Adrenal gland (tissue), 12 donors: Measurements from ENCODE around the gene STX16. TPM values are rescaled to one million over a fixed set of nuclear protein-coding genes. Genes with fewer than 3 reads are reported as not detected.
"Not testable (repeated sequence)": the region's sequence is repeated elsewhere in the genome, so short reads cannot be mapped to it uniquely, and the experiment has no call there.

Source experiments
- DNase-seq, 7 donors: peaks; one replicate each; pipeline ENCODE4 v3.0.0-alpha.2; 2019 to 2020
- H3K27ac ChIP-seq, 5 donors: fragments of 200-600 bp; sonication (generic) in 4 of 5; 1 replicate in 3 of 5; 2 replicates in 2 of 5; pipeline versions ENCODE4 v1.5.1 to v1.8.0; 2016 to 2020; ENCODE audit warnings: mild to moderate bottlenecking in 1 of 5
- H3K27me3 ChIP-seq: fragments of 200-600 bp; 2 replicates; pipeline ENCODE4 v1.8.0; 2021
- H3K36me3 ChIP-seq, 2 donors: fragments of 200-600 bp; replicated peaks in 1 of 2; 1 replicate in 1 of 2; 2 replicates in 1 of 2; pipeline versions ENCODE4 v1.5.1 to v1.8.0; 2018 to 2022
- H3K4me1 ChIP-seq, 2 donors: fragments of 200-600 bp; replicated peaks in 1 of 2; 1 replicate in 1 of 2; 2 replicates in 1 of 2; pipeline versions ENCODE4 v1.5.1 to v1.8.0; 2018 to 2021
- H3K4me3 ChIP-seq, 4 donors: fragments of 200-600 bp; sonication (generic) in 3 of 4; one replicate each; pipeline ENCODE4 v1.5.1; 2016 to 2018
- H3K9me3 ChIP-seq, 3 donors: fragments of 200-600 bp; sonication (generic) in 1 of 3; replicated peaks in 1 of 3; 1 replicate in 2 of 3; 2 replicates in 1 of 3; pipeline versions ENCODE4 v1.5.1 to v1.8.0; 2016 to 2021
- POLR2A ChIP-seq, 2 donors: fragments of 450-650 bp; IDR thresholded peaks; one replicate each; pipeline ENCODE4 v1.6.1; 2017; ENCODE audit warnings: antibody characterized with exemption in 2 of 2, mild to moderate bottlenecking in 2 of 2, moderate library complexity in 1 of 2
- WGBS, 4 donors: extraction: QIAGEN DNeasy Blood & Tissue Kit in 2 of 4; methylation state at CpG; one replicate each; pipeline versions ENCODE4 v1.1.5 to v1.1.7; 2013 to 2017; 5-methylcytosine and 5-hydroxymethylcytosine counted together
- intact Hi-C, 2 donors: fragments of 100-400 bp; cut with DNase I; formaldehyde crosslinking; loops; one replicate each; pipeline versions ENCODE4 v1.14.1 to v1.15.0; 2022 to 2023
- polyA plus RNA-seq, 3 donors: library from polyadenylated mRNA; stranded (reverse); fragments of 200-250 nt in 2 of 3; fragments of 350-450 nt in 1 of 3; fragmentation: Illumina TruSeq in 1 of 3; extraction: RNeasy Lipid Tissue Mini Kit (QIAGEN cat#74804) in 1 of 3; gene quantifications; one replicate each; pipeline ENCODE4 v1.2.3, GENCODE V29; 2013 to 2014
- total RNA-seq, 9 donors: library from RNA; depleted of rRNA in 4 of 9; stranded (reverse); fragments of >200 nt in 4 of 9; fragments of 120-200 nt in 1 of 9; fragmentation: NEBNext Ultra II Directional in 1 of 9; extraction: Animal tissue kit (Norgen Biotek cat#: 25700) in 1 of 9; gene quantifications; one replicate each; pipeline versions ENCODE4 v1.1.0 to v1.2.4, GENCODE V29; 2013 to 2023
- TF ChIP-seq, protein P1 (sequence below), 6 experiments: fragments of 450-650 bp in 4 of 6; fragments of 200-600 bp in 2 of 6; sonication (generic) in 1 of 6; IDR thresholded peaks; 1 replicate in 5 of 6; 2 replicates in 1 of 6; pipeline versions ENCODE4 v1.5.1 to v1.8.0; 2016 to 2021; ENCODE audit warnings: antibody characterized with exemption in 6 of 6, mild to moderate bottlenecking in 2 of 6, moderate library complexity in 1 of 6
- donor health status: healthy with polysubstance abuse.
- donor health status: Bipolar disorder and iron deficiency.
- donor health status: DM: yes; HTN: yes; CAD: no.
- donor health status: DM: no; HTN: no; CAD: no.
- donor health status: DM: no; HTN: no; CAD: no.
- donor health status: DM: yes; HTN: yes; CAD: no.

Gene STX16
- total and polyA plus RNA-seq, 12 donors = 29.3 to 134 (median 43.6) TPM

DNA sequence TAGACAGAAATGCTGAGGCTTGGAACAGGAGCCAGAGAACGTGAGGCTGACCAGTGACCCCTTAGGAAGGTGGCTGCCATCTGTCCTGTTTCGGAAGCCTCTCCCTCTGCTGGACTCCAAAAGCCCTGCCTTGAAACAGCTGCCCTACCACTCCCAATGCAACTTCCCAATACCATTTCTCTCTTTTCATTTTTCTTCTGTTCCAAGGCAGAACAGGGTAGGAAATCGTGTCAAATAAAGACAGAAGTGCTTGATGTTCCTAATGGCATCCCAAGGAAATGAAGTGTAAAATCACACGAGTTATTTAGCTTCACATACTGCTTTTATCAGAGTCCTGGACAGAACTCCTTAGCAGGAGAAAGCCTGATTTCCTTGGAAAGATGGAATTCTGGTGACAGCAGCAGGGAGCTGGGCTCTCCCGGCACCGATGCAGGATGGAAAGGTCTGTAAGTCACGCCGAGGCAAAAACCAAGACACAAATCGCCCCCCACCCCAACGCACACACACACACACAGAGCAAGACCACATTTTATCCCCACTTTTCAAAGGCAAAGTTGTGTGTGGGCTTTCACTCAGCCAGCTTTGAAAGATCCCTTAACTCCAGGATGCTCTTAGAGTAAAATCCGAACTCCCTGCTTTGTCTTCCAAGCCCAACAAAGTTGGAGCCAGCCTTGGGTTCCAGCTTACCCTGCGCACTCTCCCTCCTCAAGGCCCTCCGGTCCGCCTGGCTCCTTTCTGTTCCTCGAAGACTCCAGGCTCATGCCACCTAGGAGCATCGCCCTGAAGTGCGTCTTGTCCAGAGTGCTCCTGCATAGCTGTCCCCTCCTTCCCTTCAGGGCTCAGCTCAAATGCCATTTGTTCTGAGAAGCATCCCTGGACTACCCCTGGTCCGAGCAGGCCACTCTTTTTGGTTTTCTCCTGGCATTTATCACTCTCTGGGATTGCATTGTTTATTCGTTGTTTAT lies 11.6 kb upstream of the STX16 start:
- H3K4me3 ChIP-seq = no peak overlapping the region
- no peaks in the 10 kb centered on the region for H3K4me1 ChIP-seq
- TF ChIP-seq, protein P1, sequence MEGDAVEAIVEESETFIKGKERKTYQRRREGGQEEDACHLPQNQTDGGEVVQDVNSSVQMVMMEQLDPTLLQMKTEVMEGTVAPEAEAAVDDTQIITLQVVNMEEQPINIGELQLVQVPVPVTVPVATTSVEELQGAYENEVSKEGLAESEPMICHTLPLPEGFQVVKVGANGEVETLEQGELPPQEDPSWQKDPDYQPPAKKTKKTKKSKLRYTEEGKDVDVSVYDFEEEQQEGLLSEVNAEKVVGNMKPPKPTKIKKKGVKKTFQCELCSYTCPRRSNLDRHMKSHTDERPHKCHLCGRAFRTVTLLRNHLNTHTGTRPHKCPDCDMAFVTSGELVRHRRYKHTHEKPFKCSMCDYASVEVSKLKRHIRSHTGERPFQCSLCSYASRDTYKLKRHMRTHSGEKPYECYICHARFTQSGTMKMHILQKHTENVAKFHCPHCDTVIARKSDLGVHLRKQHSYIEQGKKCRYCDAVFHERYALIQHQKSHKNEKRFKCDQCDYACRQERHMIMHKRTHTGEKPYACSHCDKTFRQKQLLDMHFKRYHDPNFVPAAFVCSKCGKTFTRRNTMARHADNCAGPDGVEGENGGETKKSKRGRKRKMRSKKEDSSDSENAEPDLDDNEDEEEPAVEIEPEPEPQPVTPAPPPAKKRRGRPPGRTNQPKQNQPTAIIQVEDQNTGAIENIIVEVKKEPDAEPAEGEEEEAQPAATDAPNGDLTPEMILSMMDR (IDR thresholded peaks at IDR 0.05) = peak in 1 of 6 experiments; percentile 7
- no peak for TF ChIP-seq POLR2A (IDR thresholded peaks at IDR 0.05)
- DNase-seq = peak in 1 of 7 donors; percentile 11
- H3K36me3 ChIP-seq = no peaks in the 10 kb centered on the region
- H3K27ac ChIP-seq = no peak overlapping the region
- H3K9me3 ChIP-seq = no peaks in the 10 kb centered on the region
- H3K27me3 ChIP-seq = no peaks in the 10 kb centered on the region
- intact Hi-C loops = loop anchor here in 1 of 2 donors (10.0 kb wide), 1 partner anchor 405 kb away; no protein-coding TSS in a partner anchor
- 71 to 80% (median 76%) methylated on average over 19 of the region's 19 CpGs for WGBS, 4 donors

DNA sequence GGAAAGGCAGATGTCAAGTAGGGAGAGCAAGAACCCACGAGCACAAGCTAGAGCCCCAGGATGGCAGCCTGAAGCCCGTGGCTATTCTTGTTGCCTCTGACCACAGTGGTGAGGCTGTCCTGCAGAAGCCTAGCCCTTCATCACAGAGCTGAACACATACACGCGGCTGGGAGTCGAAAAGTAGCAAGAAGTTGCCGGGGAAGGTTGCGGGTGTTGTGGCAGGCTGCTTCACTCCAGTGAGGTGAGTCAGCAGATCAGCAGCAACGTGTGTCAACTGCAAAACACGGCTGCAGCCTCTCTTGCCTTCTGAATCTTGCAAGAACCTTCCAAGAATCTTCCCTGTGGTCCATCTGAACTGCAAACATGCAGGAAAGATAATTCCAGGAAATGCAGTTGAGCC lies 10.6 kb upstream of the STX16 start:
- H3K27me3 ChIP-seq = no peaks in the 10 kb centered on the region
- H3K27ac ChIP-seq = no peak overlapping the region
- no peak overlapping the region for H3K4me3 ChIP-seq
- H3K9me3 ChIP-seq = no peaks in the 10 kb centered on the region
- no peaks in the 10 kb centered on the region for H3K36me3 ChIP-seq
- no peak for DNase-seq
- intact Hi-C loops = loop anchor here in 1 of 2 donors (10.0 kb wide), 1 partner anchor 406 kb away; no protein-coding TSS in a partner anchor
- TF ChIP-seq POLR2A (IDR thresholded peaks at IDR 0.05) = no peak
- H3K4me1 ChIP-seq = no peaks in the 10 kb centered on the region
- WGBS, 4 donors = 76 to 81% (median 79%) methylated on average over 9 of the region's 9 CpGs

DNA sequence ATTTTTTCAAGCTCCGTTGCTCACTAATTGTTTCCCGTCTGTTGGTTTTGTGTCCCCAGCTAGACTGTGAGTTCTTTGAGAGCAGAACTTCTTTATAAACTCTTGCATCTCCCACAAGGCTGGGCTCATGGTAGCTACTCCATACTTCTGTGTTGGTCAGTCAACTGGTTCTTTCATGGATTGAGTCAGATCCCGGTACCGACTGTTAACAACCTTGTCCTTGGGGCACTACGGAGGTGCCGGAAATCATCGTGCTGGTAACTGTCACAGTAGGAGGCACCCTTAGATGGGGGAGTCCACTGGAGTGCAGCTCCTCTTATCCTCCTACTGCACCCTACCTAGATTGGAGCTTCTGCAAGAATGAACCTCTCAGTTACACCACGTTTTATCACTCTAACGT lies 8.6 kb upstream of the STX16 start:
- DNase-seq = peak in 1 of 7 donors; percentile 36
- Histone ChIP-seq H3K9me3 (no peaks in the 10 kb centered on the region), H3K27ac (no peak overlapping the region), H3K27me3 (no peaks in the 10 kb centered on the region), H3K4me3 (no peak overlapping the region), H3K36me3 (no peaks in the 10 kb centered on the region), H3K4me1 (peaks cover 0 to 11% of the 10 kb centered on the region in 2 donors)
- intact Hi-C loops = loop anchor here in 1 of 2 donors (10.0 kb wide), 1 partner anchor 408 kb away; no protein-coding TSS in a partner anchor
- WGBS, 4 donors = 56 to 70% (median 58%) methylated on average over 9 of the region's 9 CpGs
- TF ChIP-seq POLR2A (IDR thresholded peaks at IDR 0.05) = no peak
- TF ChIP-seq, protein P1 (IDR thresholded peaks at IDR 0.05) = no peak

DNA sequence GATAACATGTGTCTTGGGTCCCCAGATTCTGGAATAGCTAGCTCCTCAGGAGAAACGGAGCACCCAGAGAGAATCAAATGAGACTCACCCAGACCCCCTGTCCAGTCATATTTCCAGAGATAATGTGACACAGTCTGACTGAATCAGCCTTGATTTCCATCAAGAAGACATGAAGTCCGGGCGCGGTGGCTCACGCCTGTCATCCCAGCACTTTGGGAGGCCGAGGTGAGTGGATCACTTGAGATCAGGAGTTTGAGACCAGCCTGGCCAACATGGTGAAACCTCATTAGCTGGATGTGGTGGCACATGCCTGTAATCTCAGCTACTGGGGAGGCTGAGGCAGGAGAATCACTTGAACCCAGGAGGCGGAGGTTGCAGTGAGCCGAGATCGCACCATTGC lies 8.2 kb upstream of the STX16 start:
- not testable (repeated sequence) for H3K9me3 ChIP-seq, H3K27ac ChIP-seq, H3K4me3 ChIP-seq, H3K27me3 ChIP-seq, H3K36me3 ChIP-seq
- H3K4me1 ChIP-seq = peaks cover 0 to 14% of the 10 kb centered on the region in 2 donors
- peak in 2 of 7 donors; percentile 7 to 41 for DNase-seq
- 81 to 91% (median 89%) methylated on average over 6 to 9 of the region's 9 CpGs for WGBS, 4 donors
- intact Hi-C loops = loop anchor here in 1 of 2 donors (10.0 kb wide), 1 partner anchor 408 kb away; no protein-coding TSS in a partner anchor

DNA sequence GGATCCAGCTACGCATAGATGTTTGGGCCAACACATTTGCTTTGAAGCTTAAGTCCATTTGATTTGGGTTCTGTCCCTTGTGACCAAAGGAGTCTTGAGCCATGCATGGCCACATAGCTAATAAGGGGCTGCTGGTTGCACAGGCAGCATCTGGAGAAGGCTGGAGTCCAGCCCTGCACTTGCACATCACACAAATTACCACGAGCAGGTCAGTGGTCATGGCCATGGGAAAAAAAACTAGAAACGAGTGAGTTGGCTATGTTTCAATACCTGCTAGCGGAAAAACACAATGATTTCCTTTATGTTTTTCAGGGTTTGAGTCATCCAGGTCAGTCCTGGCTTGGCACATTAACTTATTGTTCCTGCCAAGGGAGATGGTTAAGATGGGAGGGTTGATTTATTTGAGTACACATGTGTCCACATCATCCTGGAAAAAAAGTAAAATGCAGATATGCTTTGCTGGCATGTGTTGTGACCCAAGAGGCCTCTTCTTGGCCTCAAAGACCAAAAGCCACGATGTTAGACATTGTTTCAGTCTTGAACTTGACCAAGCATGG lies 5.6 kb upstream of the STX16 start:
- TF ChIP-seq POLR2A (IDR thresholded peaks at IDR 0.05) = no peak
- TF ChIP-seq, protein P1 (IDR thresholded peaks at IDR 0.05) = no peak
- no peaks in the 10 kb centered on the region for H3K27me3 ChIP-seq
- intact Hi-C loops = loop anchor here (5.0 to 10.0 kb wide), 3 partner anchors 47 to 411 kb away; partner anchors contain the start of gene NPEPL1 (in 1 of the 2)
- 27 to 44% (median 32%) methylated on average over 5 of the region's 5 CpGs for WGBS, 4 donors
- H3K9me3 ChIP-seq = no peaks in the 10 kb centered on the region
- DNase-seq = peak in 5 of 7 donors; percentile 29 to 65 (median 41)
- peak overlapping the region in 3 of 5 donors; percentile 21 to 61 (median 45) for H3K27ac ChIP-seq
- H3K4me1 ChIP-seq = peaks cover 0 to 14% of the 10 kb centered on the region in 2 donors
- H3K36me3 ChIP-seq = no peaks in the 10 kb centered on the region
- H3K4me3 ChIP-seq = no peak overlapping the region
